NCI-H524 (cell line): ENCODE measurements around the gene PEMT.

ENCODE experiments used
- DNase-seq, 2 experiments: peaks; one replicate each; lab custom pipeline; 2025; lab: John Stamatoyannopoulos, UW

PEMT gene

DNA sequence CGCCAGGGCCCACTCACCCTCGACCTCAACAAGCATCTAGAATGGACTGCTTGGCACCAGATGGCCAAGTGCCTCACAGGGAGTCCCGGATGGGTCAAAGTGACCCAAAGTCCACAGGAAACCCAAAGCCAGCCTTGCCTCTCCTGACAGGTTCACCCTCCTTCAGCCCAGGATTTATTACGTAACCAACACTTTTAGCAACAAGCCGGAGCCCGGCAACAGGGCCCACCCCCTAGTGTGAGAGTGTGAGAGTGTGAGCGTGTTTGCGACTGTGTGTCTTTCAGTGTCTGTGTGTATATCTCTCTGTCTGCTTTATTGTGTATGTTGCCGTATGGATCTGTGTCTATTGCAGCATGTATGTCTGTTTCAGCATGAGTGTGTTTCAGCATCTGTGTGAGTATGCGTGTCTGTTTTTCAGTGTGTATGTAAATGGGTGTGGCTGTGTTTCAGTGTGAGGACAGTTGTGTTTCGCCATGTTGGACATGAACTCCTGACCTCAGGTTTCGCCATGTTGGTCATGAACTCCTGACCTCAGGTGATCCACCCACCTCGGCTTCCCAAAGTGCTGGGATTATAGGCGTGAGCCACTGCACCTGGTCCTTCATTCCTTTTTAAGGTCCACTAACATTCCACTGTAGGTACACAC lies 13.7 kb upstream of the PEMT start:
- DNase-seq: no peak

DNA sequence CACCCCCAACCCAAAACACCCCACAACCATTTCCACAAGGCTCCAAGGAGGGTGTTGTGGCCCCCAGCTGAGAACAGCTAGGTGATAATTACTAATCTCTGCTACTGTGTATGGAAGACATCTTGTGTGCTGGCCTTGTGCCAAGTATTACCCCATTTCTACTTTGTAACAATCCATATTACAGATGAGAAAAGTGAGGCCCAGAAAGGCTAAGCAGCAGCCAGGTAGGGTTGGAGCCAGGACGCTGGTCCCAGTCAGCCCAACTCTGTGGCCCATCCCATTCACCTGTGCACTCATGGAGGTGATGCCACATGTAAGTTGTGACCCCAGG lies 12.4 kb upstream of the PEMT start:
- DNase-seq: peak in 1 of 2 experiments; percentile 49

DNA sequence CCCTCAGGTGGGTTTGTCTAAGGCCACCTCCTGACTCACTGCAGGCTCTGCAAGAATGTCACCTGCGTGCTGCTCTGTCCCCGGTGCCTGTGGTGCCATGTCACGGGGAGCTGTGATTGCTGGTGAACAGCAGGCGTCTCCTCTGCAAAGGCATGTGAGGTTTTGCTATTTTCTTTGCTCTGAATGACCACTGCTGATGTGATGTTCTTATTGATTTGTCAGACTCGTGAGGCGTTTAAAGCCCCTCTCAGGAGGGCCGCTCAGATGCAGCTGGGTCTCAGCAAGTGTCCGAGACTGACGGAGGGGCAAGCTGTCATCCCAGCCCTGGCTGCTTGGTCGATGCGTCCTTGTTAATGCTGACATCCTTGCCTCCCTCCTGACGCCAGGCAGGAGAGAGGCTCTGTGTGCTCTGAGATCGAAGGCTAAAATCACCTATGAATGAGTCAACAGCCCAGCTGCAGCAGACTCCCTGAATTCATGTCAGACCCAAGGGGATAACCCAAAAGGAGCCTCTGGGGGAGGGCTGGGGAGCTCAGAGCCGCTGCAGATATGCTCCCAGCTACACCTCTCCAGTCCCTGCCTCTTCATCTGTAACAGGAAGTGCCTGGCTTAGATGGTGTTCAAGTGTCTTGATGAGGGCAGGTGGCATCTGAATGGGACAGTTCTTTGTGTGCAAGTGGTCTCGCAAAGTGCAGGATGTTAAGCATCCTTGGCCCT lies 11.8 kb upstream of the PEMT start:
- DNase-seq: peak; percentile 64 to 69

- no peak for DNase-seq
These were observed 8.5 kb upstream of the PEMT start for GRCh38 chr17:17599965-17600364.

DNA sequence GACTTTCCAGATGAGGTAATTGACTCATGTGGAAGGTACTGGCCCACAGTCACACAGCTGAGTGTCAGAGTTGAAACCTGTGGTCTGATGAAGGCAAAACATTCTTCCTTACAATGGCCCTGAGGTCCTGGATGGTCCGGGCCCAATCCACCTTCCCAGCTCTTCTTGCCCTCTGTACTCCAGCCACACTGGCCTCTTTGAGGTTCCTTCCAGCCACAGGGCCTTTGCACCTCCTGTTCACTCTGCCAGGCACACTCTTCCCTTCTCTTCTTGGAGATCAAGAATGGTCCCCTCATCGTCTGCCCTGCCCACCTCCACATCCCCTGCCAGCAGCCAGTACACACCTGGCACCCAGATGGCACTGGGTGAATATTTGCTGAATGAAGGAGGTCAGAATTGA lies 6.5 kb upstream of the PEMT start:
- no peak for DNase-seq

GRCh38 chr17:17595755-17596154 lies 4.2 kb upstream of the PEMT start:
- no peak for DNase-seq

DNA sequence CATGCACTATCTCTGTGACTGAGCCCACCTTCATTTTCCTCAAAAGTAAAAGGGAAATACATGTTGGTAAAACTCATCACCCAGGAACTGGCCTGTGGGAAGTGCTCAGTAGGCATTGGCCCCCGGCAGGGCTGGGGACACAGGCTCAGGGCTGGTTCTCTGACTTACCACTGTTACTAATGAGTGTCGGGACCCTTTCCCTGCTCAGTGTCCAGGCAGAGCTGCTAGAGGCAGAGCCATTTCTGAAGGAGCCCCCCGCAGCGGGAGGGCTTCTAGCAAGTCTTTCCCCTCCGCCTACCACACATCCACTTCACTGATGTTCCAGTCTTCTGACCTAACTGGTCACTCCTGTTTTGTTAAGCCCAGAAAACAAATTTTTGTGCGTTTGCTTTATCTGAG lies 1.7 kb upstream of the PEMT start:
- no peak for DNase-seq

DNA sequence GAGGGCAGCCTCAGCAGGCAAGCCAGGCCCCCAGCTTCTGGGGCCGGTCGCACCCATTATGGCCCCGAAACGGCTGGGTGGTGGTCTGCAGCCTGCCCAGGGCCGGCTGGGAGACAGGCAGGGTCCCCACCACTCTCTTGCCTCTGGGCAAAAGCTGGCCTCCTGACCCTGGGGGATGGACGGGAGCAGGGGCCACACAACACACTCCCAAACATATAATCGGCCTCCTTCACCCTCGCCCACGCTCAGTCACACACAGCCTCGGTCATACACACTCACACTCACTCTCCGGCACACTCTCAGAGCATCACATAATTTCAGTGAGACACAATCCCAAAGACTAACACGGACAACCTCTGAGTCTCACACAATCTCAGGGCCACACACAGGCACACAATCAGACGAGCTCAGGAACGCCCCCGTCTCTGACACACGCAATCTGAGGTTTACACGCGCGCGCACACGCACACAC lies 589 bp downstream of the PEMT start:
- DNase-seq: no peak

DNA sequence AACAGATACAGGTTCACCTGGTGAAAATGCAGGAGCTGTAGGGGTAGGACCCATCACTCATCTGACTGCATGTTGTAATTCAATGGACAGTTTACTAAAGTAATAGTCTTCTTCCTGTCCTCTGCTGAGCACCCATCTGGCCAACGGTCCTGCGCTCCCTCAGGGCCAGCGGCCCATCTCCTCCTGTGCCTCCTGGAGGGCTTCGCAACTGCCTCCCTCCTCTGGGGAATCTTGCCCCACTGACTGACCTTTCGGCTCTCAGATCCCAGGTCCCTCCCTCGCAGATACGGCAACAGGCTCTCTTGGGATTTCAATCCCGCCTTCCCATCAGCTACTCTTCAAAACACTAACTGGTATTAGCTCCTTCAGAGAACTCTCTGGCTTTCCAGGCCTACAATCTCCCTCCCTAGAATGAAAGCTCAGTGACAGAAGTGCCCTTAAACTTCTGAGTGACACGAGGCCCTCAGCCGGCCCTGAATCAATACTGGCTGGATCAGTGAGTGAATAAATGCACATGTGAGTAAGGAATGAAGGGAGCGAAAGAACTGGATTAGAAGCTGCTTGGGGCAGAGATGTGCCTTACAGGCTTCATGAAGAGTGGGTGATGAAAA lies 1.3 kb downstream of the PEMT start:
- peak in 1 of 2 experiments; percentile 23 for DNase-seq

DNA sequence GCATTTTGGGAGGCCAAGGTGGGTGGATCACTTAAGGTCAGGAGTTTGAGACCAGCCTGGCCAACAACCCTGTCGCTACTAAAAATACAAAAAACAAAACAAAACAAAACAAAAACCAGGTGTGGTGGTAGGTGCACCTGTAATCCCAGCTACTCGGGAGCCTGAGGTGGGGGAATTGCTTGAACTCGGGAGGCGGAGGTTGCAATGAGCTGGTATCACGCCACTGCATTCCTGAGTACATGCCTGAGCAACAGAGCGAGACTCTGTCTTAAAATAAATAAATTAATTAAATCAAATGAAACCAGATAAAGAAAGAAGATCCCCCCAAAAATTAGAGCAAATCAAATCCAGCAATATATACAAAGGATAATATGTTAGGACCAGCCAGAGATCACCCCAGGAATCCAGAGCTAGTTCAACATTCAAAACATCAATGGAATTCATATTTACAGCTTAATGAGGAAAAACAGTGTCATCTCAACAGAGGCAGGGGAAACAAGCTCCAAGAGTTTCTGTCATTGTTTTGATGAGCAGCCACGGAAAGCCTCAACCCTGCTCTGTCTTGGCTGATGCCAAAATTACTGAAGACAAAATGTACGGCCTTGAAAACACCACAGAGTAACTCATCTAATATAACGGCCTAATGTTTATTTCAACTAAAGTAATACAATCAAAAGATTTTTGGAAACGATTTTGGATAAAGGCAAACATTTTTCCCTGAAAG lies 3.7 kb downstream of the PEMT start:
- DNase-seq: no peak

GRCh38 chr17:17582372-17582771 lies 9.1 kb downstream of the PEMT start:
- no peak for DNase-seq

- DNase-seq: no peak
These were observed 10.0 kb downstream of the PEMT start for GRCh38 chr17:17581509-17581908.

DNA sequence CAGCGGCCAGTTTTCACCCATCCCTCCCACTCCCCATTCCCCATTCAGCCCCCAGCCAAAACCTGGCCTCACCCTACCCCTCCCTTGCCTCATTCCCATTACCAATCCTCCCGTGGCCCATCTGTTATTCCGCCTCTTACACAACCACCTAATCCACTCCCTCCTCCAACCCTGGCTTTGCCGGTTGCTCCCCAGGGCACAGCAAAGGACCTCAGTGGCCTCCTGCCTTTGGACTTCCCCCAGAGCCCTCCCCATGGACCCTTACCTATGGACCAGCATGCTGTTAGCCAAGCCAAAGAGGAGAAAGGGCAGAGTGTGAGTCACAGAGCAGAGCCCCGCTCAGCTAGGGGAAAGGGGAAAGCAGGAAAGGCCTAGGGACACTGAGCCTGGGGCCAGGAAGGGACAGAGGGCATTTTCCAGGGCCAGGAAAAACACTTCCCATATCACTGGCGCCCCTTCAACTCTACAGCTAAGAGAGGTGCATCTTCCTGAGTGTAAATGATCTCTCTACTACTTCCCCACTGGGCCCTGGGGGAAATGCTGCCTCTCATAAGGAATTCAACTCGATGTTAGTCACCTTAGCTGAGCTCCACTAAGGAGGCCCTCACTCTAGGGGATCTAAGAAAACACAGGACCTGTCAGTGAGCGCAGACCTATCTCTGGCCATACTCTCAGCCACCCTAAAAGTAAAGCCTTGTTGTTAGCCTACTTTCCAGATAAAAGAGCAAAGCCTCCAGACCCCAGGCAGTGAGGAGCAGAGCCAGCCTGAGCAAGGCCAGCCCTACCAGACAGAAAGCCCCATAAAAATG lies 10.6 kb downstream of the PEMT start:
- DNase-seq: peak; percentile 45 to 58

- no peak for DNase-seq
These were observed 11.8 kb downstream of the PEMT start for GRCh38 chr17:17579691-17580090.

DNA sequence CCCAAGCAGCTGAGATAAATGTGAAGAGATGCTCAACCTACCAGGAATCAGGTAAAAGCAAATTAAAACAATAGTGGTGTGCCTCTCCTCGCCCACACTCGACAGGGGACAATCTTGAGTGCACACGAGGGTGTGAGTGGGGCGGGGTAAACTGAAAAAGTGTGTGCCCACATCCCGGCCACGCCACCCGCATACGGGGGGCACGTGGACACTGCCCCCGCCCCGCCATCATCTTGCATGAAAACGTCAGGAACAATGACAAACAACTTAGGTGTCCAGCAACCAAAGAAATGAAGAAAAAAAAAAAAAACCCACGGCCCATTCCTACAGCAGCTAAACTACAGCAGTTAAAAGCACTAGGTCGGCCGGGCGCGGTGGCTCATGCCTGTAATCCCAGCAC lies 14.1 kb downstream of the PEMT start:
- DNase-seq: no peak

DNA sequence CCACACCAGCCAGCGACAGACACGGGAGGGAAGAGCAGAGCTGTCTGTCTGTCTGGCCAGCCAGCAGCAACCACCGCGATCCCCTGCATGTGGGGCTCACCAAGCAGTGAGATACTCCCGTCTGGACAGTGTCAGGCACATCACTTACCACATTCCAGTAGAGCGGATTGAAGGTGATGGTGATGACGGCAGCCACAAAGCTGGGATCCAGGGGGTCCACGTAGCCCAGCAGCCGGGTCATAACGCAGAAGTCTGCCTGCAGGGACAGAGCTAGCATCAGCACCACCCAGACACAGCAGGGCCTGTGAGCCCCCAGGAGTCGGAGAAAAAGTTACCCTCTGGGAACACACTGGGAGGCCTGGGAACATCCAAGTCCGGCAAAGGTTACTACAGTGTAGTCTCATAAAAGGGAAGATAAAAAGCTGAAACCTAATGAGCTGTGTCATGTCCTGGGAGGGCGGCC lies 14.7 kb downstream of the PEMT start:
- DNase-seq: no peak

- no peak for DNase-seq
These were observed 15.9 kb downstream of the PEMT start for GRCh38 chr17:17575360-17576251.

DNA sequence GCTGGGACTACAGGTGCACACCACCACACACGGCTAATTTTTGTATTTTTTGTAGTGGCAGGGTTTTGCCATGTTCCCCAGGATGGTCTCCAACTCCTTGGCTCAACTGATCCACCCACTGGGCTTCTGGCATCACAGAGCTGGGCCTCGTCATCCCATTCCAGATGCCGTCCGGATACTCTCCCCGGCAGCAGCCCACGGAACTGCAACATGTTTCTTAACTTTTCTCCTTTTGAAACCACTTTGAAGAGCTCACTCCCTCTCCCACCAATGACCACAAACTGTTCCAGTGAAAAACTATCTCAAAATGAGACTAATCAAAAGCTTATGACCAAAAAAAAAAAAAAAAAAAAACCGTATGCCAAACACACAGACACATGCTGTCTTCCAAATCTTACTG lies 17.6 kb downstream of the PEMT start:
- no peak for DNase-seq

DNA sequence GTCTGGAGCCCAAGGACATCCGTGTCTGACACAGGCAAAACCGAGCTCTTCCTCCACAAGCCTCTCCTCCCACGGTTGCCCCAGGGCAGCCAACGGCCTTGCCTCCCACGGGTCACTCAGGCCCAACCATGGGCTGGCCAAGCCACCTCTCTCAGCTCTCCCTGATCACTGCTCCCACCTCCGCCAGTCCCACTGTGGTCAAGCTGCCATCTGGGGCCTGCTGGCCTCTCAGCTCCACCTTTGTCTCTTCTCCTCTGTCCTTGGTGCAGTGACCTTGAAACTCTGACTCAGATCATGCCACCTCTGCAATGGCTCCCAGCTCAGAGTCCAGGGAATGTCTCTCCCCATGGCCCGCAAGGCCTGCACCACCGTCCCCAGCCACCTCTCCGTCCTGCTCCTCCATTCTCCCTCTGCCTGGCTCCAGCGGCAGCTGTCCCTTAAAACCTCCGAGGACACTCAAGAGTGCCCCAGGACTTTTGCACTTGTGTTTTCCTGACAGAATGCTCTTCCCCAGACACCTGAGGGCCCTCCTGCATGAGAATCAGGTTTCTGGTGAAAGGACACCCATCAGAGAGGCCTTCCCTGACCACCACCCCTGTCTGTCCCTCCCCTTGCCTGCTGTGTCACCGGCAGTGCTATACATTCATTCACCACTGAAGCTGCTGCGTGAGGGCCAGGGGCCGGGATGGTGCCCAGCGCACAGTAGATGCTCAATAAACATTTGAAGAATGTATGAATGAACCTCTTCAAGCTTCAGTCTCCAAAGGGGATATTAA lies 19.3 kb downstream of the PEMT start:
- DNase-seq: no peak
